RPMI8226 (cell line): ENCODE data around the gene PGBD5.

Source experiments
- DNase-seq: peaks from one replicate; pipeline ENCODE4 v3.0.0-alpha.2; 2015

Gene PGBD5

GRCh38 chr1:230321341-230321740 lies 104.8 kb downstream of the PGBD5 start:
- DNase-seq, result no peak

- DNase-seq, result no peak
Measured at GRCh38 chr1:230320804-230321203, 105.3 kb downstream of the PGBD5 start.

- DNase-seq, result no peak
Measured at GRCh38 chr1:230319014-230319747, 107.0 kb downstream of the PGBD5 start.

- peak; percentile 37 for DNase-seq
Measured at GRCh38 chr1:230317823-230318819, 108.0 kb downstream of the PGBD5 start.

- no peak for DNase-seq
Measured at GRCh38 chr1:230316864-230317745, 109.0 kb downstream of the PGBD5 start.

- DNase-seq, result no peak
Measured at GRCh38 chr1:230315099-230315498, 111.0 kb downstream of the PGBD5 start.

GRCh38 chr1:230314142-230314470 lies 112.0 kb downstream of the PGBD5 start:
- DNase-seq, result no peak

GRCh38 chr1:230313453-230314141 lies 112.5 kb downstream of the PGBD5 start:
- no peak for DNase-seq

- no peak for DNase-seq
Measured at GRCh38 chr1:230312676-230313075, 113.5 kb downstream of the PGBD5 start.

GRCh38 chr1:230310381-230311163 lies 115.6 kb downstream of the PGBD5 start:
- DNase-seq, result peak; percentile 84

- DNase-seq, result no peak
Measured at GRCh38 chr1:230309646-230310177, 116.4 kb downstream of the PGBD5 start.

- peak; percentile 29 for DNase-seq
Measured at GRCh38 chr1:230308821-230309220, 117.3 kb downstream of the PGBD5 start.

- DNase-seq, result peak; percentile 51
Measured at GRCh38 chr1:230308039-230308438, 118.1 kb downstream of the PGBD5 start.

GRCh38 chr1:230307213-230307612 lies 118.9 kb downstream of the PGBD5 start:
- no peak for DNase-seq

GRCh38 chr1:230306169-230306568 lies 120.0 kb downstream of the PGBD5 start:
- DNase-seq, result peak; percentile 38

GRCh38 chr1:230303822-230304221 lies 122.3 kb downstream of the PGBD5 start:
- no peak for DNase-seq

- DNase-seq, result no peak
Measured at GRCh38 chr1:230303069-230303468, 123.1 kb downstream of the PGBD5 start.

GRCh38 chr1:230301822-230302221 lies 124.3 kb downstream of the PGBD5 start:
- no peak for DNase-seq

- DNase-seq, result no peak
Measured at GRCh38 chr1:230301322-230301721, 124.8 kb downstream of the PGBD5 start.

- DNase-seq, result no peak
Measured at GRCh38 chr1:230300322-230301301, 125.5 kb downstream of the PGBD5 start.
